K562 (cell line): Measurements from ENCODE around the gene KLF1. TPM values are rescaled to one million over a fixed set of nuclear protein-coding genes. Genes with fewer than 3 reads are reported as not detected.

ENCODE experiments used
- ATAC-seq: fragments of 200-7000 bp; cut with Tn5 transposase; 3 replicates; pipeline ENCODE4 v1.9.1; 2020; ENCODE audit warnings: moderate library complexity
- BruUV-seq: library from RNA; stranded (reverse); fragments of 400-500 nt; replicated peaks from 2 replicates; lab custom pipeline; 2021; lab: Mats Ljungman, UMichigan
- CTCF ChIA-PET: fragments of 300-600 bp; formaldehyde crosslinking; extraction: SDS; loops from one replicate; lab custom pipeline; 2021; ENCODE audit warnings: low intra/inter-chr PET ratio; lab: Yijun Ruan, JAX
- POLR2A ChIA-PET: fragments of 300-600, 350-650 bp; sonication (Branson Sonifier 250); formaldehyde crosslinking; extraction: SDS; loops from one replicate; lab custom pipeline; 2021; ENCODE audit warnings: antibody characterized with exemption, inconsistent platforms; lab: Yijun Ruan, JAX
- DNase-seq, 4 experiments: peaks; one replicate each; pipeline versions ENCODE4 v3.0.0 to v3.0.0-alpha.2; 2011 to 2018; ENCODE audit warnings: low spot score in 3 of 4, mixed read lengths in 3 of 4; ENCODE audit errors: extremely low read depth in 1 of 4
- FAIRE-seq: peaks from 2 replicates; lab custom pipeline; 2011; peaks lifted over from hg19 to GRCh38; lab: Jason Lieb, UNC
- H2AFZ ChIP-seq: 2 replicates; pipeline ENCODE4 v1.6.0; 2011; ENCODE audit warnings: low read depth, low read length, control low read depth, inconsistent platforms
- H3K27ac ChIP-seq: fragments of 200-600 bp; 3 replicates; pipeline ENCODE4 v1.8.0; 2011; ENCODE audit warnings: low read depth, mild to moderate bottlenecking, control low read depth, inconsistent platforms, low read length, moderate library complexity, mixed read lengths; ENCODE audit errors: extremely low read depth
- H3K27me3 ChIP-seq, 2 experiments: fragments of 300-600 bp in 1 of 2; 2 replicates in 1 of 2; 3 replicates in 1 of 2; pipeline versions ENCODE4 v1.6.0 to v1.8.0; 2011; ENCODE audit warnings: inconsistent platforms in 2 of 2, low read length in 2 of 2, mild to moderate bottlenecking in 1 of 2, mixed read lengths in 1 of 2, moderate library complexity in 1 of 2; ENCODE audit not compliant: control insufficient read depth in 2 of 2, insufficient read depth in 2 of 2
- H3K36me3 ChIP-seq: fragments of 300-600 bp; 3 replicates; pipeline ENCODE4 v1.8.0; 2011; ENCODE audit warnings: mild to moderate bottlenecking, low read length, inconsistent platforms; ENCODE audit not compliant: control insufficient read depth, insufficient read depth
- H3K4me1 ChIP-seq, 2 experiments: fragments of 200-600 bp in 1 of 2; replicated peaks in 1 of 2; 2 replicates in 1 of 2; 3 replicates in 1 of 2; pipeline versions ENCODE4 v1.5.1 to v1.8.0; 2011; ENCODE audit warnings: inconsistent platforms in 2 of 2, low read length in 2 of 2, mild to moderate bottlenecking in 1 of 2, mixed read lengths in 1 of 2, moderate library complexity in 1 of 2; ENCODE audit not compliant: control insufficient read depth in 2 of 2, insufficient read depth in 2 of 2
- H3K4me2 ChIP-seq: 2 replicates; pipeline ENCODE4 v1.6.1; 2011; ENCODE audit warnings: low read length, control low read depth, inconsistent platforms, mixed read lengths; ENCODE audit not compliant: insufficient read depth
- H3K4me3 ChIP-seq: fragments of 200-600 bp; sonication (generic), shearing (Covaris generic); 2 replicates; pipeline ENCODE4 v1.5.1; 2016; ENCODE audit warnings: control low read depth, inconsistent platforms
- H3K79me2 ChIP-seq: fragments of 200-600 bp; 3 replicates; pipeline ENCODE4 v1.8.0; 2011; ENCODE audit warnings: low read length, inconsistent platforms; ENCODE audit not compliant: control insufficient read depth, insufficient read depth
- H3K9ac ChIP-seq, 2 experiments: 2 replicates each; pipeline versions ENCODE4 v1.6.0 to v1.6.1; 2011; ENCODE audit warnings: low read depth in 2 of 2, low read length in 2 of 2, control low read depth in 1 of 2, inconsistent platforms in 1 of 2, mild to moderate bottlenecking in 1 of 2, mixed read lengths in 1 of 2; ENCODE audit not compliant: insufficient read depth in 1 of 2
- H3K9me1 ChIP-seq: one replicate; pipeline ENCODE4 v1.6.0; 2011; ENCODE audit warnings: inconsistent platforms, mild to moderate bottlenecking, low read length, moderate library complexity; ENCODE audit not compliant: control insufficient read depth, insufficient read depth
- H3K9me3 ChIP-seq: replicated peaks from 2 replicates; pipeline ENCODE4 v1.5.1; 2011; ENCODE audit warnings: low read depth, low read length, inconsistent platforms; ENCODE audit not compliant: control insufficient read depth, insufficient read depth
- H4K20me1 ChIP-seq: replicated peaks from 2 replicates; pipeline ENCODE4 v1.6.1; 2011; ENCODE audit warnings: low read length, inconsistent platforms, mixed read lengths; ENCODE audit not compliant: control insufficient read depth, insufficient read depth
- BCOR ChIP-seq: fragments of 450-650 bp; IDR thresholded peaks from 2 replicates; pipeline ENCODE4 v1.6.1; 2016
- ELK1 ChIP-seq: sonication (generic); formaldehyde crosslinking; IDR thresholded peaks from 2 replicates; pipeline ENCODE4 v1.8.1; 2022; ENCODE audit warnings: missing genetic modification reagents
- ZBTB43 ChIP-seq: sonication (generic); formaldehyde crosslinking; IDR thresholded peaks from 2 replicates; pipeline ENCODE4 v1.8.0; 2023; ENCODE audit warnings: mild to moderate bottlenecking, missing genetic modification reagents
- WGBS: fragments of 100-300 bp; shearing (Covaris generic); methylation state at CpG from one replicate; pipeline ENCODE4 v1.1.6; 2016; ENCODE audit warnings: low coverage, mixed read lengths; ENCODE audit not compliant: insufficient coverage; ENCODE audit errors: missing lambda C conversion rate; 5-methylcytosine and 5-hydroxymethylcytosine counted together
- in situ Hi-C: fragments of 300-500 bp; cut with MboI; formaldehyde crosslinking; loops from 4 replicates; pipeline ENCODE4 v1.15.0; 2018; ENCODE audit warnings: inconsistent platforms, mixed read lengths
- intact Hi-C: fragments of 100-400 bp; cut with micrococcal nuclease; formaldehyde crosslinking; loops from 2 replicates; pipeline ENCODE4 v1.14.2; 2022
- polyA plus RNA-seq, 8 experiments: library from polyadenylated mRNA; depleted of rRNA in 4 of 8; stranded (reverse) in 5 of 8; unstranded in 3 of 8; fragments of >200 nt; fragmentation: Nextera tagmentation in 2 of 8; fragmentation: Illumina TruSeq in 1 of 8; extraction: Ambion mirVana in 2 of 8; extraction: Trizol in 1 of 8; gene quantifications; 2 replicates each; pipeline versions ENCODE4 v1.2.1 to v1.2.3, GENCODE V29; 2011 to 2014; ENCODE audit warnings: inconsistent platforms in 1 of 8, missing spikeins in 1 of 8
- total RNA-seq, 7 experiments: library from RNA; depleted of rRNA in 6 of 7; stranded (reverse); fragments of >200 nt in 6 of 7; fragmentation: Illumina TruSeq in 2 of 7; extraction: Trizol in 2 of 7; gene quantifications; 2 replicates each; pipeline versions ENCODE4 v1.2.1 to v1.2.3, GENCODE V29; 2011 to 2021; ENCODE audit warnings: low replicate concordance in 1 of 7

The KLF1 gene
- total and polyA plus RNA-seq, 9 of the 15 experiments (the other 6 are each of a cell fraction or from before 2014, with no cell fraction given): 8.4 to 163 (median 47.3) TPM

GRCh38 chr19:12842511-12842910 lies 44.5 kb downstream of the KLF1 start:
- H3K9me1 ChIP-seq: peaks cover 4% of the 10 kb centered on the region
- POLR2A ChIA-PET: no interaction called here
- in situ Hi-C loops: no loop called here

More at GRCh38 chr19:12842511-12842910, 44.5 kb downstream of the KLF1 start:
- no TSS peak for BruUV-seq
- H3K4me3 ChIP-seq: no peak overlapping the region
- CTCF ChIA-PET: no interaction called here
- ATAC-seq (no peak), FAIRE-seq (no peak), DNase-seq (no peak)
- no peak overlapping the region for H3K4me2 ChIP-seq
- H3K9me3 ChIP-seq: no peaks in the 10 kb centered on the region
- intact Hi-C loops: loop anchor here (5.0 kb wide), 1 partner anchor 65 kb away; the partner anchor contains the start of gene HOOK2
- TF ChIP-seq BCOR (no peak), ZBTB43 (0 out of 2 replicates have a peak, but pooled peaks have one; percentile 57), ELK1 (CRISPR knock-in tag) (0 out of 2 replicates have a peak, but pooled peaks have one; percentile 29)
- peaks cover 34 to 48% of the 10 kb centered on the region in 2 experiments for H3K4me1 ChIP-seq
- peaks cover 6% of the 10 kb centered on the region; the same call in 1 of the 2 replicates for H4K20me1 ChIP-seq
- no peak overlapping the region for H3K9ac ChIP-seq
- no peak overlapping the region for H2AFZ ChIP-seq
- 93% methylated on average over 17 of the region's 18 CpGs for WGBS
- no peaks in the 10 kb centered on the region; a peak in 1 of 5 replicates for H3K27me3 ChIP-seq
- peaks cover 19% of the 10 kb centered on the region; the same call in 2 of the 3 replicates for H3K36me3 ChIP-seq
- H3K79me2 ChIP-seq: peaks cover 20% of the 10 kb centered on the region
- H3K27ac ChIP-seq: no peak overlapping the region; the same call in 2 of the 3 replicates
